GM20431 (cell line): ENCODE data around the gene GAS7.

Experiments
- in situ Hi-C: fragments of 300-500 bp; cut with MseI, MboI; formaldehyde crosslinking; loops from one replicate; pipeline ENCODE4 v1.15.0; 2020; ENCODE audit warnings: low sequenced_read_pairs; ENCODE audit not compliant: unreplicated experiment

Gene GAS7

GRCh38 chr17:10205549-10206185, 7.3 kb upstream of the GAS7 start:
- in situ Hi-C loops, result no loop called here

DNA sequence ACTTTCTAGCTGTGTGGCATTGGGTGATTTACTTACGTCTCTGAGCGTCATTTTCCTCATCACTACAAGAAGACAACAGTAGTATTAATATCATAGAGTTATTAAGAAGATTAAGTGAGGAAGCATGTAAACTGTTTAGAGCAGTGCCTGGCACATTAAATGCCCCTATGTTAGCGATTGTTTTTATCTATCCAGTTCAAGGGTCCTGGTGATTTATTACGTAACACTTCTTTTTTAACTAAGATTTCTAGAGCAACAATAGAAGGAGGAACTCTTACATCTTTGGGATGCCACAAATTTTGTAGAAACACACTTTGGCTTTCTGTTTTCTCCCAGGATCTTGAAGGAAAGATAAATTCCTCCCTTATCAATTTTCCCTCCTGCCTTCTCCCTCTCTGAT, 3.3 kb upstream of the GAS7 start:
- in situ Hi-C loops, result no loop called here

- in situ Hi-C loops, result no loop called here
These were observed 2.2 kb upstream of the GAS7 start for GRCh38 chr17:10200645-10201044.

GRCh38 chr17:10200016-10200415, 1.6 kb upstream of the GAS7 start:
- in situ Hi-C loops, result no loop called here

DNA sequence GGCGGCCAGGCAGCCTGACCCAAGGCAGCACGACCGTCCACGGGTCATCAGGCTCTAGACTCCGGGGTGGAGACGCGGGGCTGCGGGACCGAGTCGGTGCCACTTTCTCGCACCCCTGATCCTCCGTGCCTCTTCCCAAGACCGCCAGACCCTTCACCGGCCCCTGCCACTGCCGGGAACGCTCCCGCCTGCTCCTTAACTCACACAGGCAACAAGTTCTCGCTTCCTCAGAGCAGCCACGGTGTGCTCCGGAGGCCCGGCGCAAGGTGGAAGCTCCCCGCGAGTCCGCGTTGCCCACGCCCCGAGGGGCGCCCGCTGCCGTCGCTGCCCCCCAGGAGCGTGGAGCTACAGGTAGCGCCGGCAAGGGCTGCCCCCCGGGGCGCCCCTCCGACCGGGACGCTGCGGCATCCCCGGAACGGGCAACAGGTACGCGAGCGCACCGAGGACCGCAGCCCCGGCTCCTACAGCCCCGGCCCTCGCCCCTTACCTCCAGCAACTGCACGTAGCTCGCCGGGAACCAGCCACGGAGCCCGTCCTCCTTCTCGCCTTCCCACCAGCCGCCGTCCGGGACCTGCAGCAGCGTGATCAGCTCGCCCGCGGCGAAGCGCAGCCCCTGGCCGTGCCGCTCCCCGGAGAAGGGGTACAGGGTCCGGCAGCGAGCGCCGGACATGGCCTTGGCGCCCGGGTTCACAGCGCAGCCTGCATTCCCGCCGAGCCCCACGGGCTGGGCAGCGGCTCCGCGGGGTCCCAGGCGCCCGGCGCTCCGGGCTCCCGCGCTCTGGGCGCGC, 491 bp downstream of the GAS7 start:
- in situ Hi-C loops, result no loop called here

- in situ Hi-C loops, result no loop called here
These were observed 1.1 kb downstream of the GAS7 start for GRCh38 chr17:10197362-10197720.

GRCh38 chr17:10196941-10197340, 1.5 kb downstream of the GAS7 start:
- in situ Hi-C loops, result no loop called here

- in situ Hi-C loops, result no loop called here
These were observed 2.0 kb downstream of the GAS7 start for GRCh38 chr17:10196384-10196895.

- in situ Hi-C loops, result no loop called here
These were observed 3.2 kb downstream of the GAS7 start for GRCh38 chr17:10195090-10195805.

DNA sequence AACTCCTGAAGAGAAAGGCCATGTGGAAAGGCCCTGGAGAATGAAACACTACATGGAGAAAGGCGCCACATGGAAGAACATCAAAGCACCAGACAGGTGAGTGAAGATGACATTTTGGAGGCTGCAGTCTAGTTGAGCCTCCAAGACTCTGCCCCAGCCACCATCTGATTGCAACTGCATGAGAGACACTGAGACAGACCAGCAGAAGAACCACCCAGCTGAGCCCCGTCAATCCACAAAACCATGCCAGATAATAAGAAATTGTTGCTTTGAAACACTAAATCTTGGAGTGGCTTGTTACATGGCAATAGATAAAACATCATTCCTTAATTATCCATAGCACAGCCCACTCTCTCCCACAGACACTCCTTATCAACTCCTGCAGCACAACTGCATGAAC, 4.8 kb downstream of the GAS7 start:
- in situ Hi-C loops, result no loop called here

- in situ Hi-C loops, result no loop called here
These were observed 5.4 kb downstream of the GAS7 start for GRCh38 chr17:10192972-10193371.

GRCh38 chr17:10192461-10192860, 5.9 kb downstream of the GAS7 start:
- in situ Hi-C loops, result no loop called here

- in situ Hi-C loops, result no loop called here
These were observed 10.9 kb downstream of the GAS7 start for GRCh38 chr17:10187456-10187855.

DNA sequence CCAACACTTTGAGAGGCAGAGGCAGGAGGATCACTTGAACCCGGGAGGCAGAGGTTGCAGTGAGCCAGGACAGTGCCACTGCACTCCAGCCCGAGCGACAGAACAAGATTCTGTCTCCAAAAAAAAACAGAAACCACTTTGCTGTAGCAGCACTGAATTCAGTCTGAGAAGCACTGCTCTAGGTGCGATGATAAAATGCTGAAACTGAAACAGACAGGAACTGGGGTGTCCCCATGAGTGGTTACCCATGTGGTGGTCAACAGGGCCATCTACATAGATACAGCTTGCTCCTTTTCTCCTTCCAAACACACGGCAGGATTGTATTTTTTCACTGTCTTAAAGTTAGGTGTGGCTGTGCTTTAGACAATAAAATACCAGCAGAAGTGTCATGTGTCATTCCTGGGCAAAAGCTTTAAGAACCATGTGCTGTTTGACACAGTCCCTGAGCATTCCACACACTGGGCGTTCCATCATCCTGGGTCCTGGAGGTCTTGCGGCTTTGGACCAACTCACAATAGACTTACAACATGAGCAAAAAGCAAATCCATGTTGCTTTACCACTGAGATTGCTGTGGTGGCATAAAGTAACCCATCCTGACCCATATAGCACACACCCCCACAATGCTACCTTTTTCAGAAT, 11.5 kb downstream of the GAS7 start:
- in situ Hi-C loops, result no loop called here

GRCh38 chr17:10183931-10184930, 14.2 kb downstream of the GAS7 start:
- in situ Hi-C loops, result no loop called here

- in situ Hi-C loops, result no loop called here
These were observed 15.6 kb downstream of the GAS7 start for GRCh38 chr17:10182785-10183184.

DNA sequence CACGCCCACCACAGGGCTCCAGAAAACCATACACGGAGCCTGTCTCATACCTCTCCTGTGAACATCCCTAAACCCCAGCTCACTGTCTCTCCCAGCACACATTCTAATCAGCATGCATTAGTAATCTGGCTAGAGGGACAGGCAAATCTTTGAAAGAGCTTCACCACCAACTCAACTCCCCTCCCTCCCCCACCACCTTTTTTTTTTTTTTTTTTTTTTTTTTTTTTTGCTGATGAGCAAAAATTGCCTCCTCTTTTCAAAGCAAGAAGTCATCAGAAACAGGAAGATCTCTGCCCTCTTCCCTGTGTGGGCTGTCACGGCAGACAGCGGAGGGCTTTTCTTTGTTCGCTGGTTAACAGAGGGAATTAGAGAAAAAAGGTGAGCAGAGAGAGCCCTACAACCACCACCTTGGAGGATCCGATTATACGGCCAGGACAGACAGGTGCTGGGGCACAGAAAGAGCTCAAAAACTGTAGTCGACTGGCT, 19.9 kb downstream of the GAS7 start:
- in situ Hi-C loops, result no loop called here

- in situ Hi-C loops, result no loop called here
These were observed 20.4 kb downstream of the GAS7 start for GRCh38 chr17:10177913-10178505.
